PC-3 (cell line): ENCODE measurements around the gene CD300LD. TPM values are rescaled to one million over a fixed set of nuclear protein-coding genes. Genes with fewer than 3 reads are reported as not detected.

Experiments
- total RNA-seq: library from RNA; depleted of rRNA; stranded (reverse); fragments of >200 nt; gene quantifications from 2 replicates; pipeline ENCODE4 v1.2.3, GENCODE V29; 2014; rRNA removed

Gene CD300LD
- total RNA-seq, 1 experiment from 2014 or later, result not detected

Other genes starting within 250 kb of the CD300LD start
- not detected in 2 replicates for gene BTBD17, start 230.4 kb downstream of the CD300LD start, total RNA-seq
- not detected in 2 replicates for gene GPR142, start 224.8 kb downstream of the CD300LD start, total RNA-seq
- gene GPRC5C, start 160.2 kb downstream of the CD300LD start, total RNA-seq, result 209 and 210 TPM in 2 replicates
- gene CD300A, start 125.6 kb downstream of the CD300LD start, total RNA-seq, result not detected in 2 replicates
- not detected in 2 replicates for gene CD300LB, start 60.8 kb downstream of the CD300LD start, total RNA-seq
- not detected in 2 replicates for gene CD300C, start 46.2 kb downstream of the CD300LD start, total RNA-seq
- gene CD300H, start 24.8 kb downstream of the CD300LD start, total RNA-seq, result not detected in 2 replicates
- not detected in 2 replicates for gene CD300E, start 31.5 kb upstream of the CD300LD start, total RNA-seq
- gene CD300LF, start 120.6 kb upstream of the CD300LD start, total RNA-seq, result not detected in 2 replicates
- gene RAB37, start 145.0 kb upstream of the CD300LD start, total RNA-seq, result 0.17 and 0.66 TPM in 2 replicates
- gene NHERF1, start 156.3 kb upstream of the CD300LD start, total RNA-seq, result 75.0 and 116 TPM in 2 replicates
- gene NAT9, start 184.1 kb upstream of the CD300LD start, total RNA-seq, result 47.2 and 55.4 TPM in 2 replicates